Measurements from ENCODE around the gene SAXO2.
"Not testable (repeated sequence)": the region's sequence is repeated elsewhere in the genome, so short reads cannot be mapped to it uniquely, and the experiment has no call there.

SAXO2 gene

DNA sequence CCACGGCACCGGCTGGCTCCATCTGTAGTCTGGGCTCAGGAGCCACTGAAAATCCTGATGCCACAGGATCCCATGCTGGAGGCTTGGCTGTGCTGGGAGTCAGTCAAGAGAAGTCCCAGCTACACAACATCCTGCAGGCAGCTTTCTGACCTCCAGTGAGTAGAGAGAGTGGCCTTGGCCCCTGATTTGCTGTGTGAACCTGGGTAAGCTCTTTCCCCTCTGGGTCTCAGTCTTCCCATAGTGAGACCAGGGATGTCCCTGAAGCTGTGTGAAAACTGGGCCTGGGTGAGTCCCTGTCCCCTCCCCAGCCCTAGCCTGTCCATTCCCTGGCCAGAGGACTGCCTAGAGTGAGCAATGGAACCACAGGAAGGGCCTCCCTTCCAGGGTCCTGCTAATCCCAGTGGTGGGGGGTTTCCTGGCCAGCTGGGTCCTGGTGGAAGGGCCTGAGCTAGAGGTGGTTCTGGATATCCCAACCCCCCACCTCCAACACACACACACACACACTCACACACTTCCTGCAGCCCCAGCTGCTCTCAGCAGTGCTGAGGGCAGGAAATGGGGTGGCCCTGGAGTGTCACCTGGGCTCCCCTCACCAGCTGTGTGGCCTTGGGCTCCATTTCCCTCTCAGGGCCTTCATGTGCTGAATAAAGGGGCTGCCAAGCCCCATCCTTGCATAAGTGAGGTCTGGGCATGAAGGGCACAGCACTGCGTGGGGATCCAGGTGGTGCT is 69.1 kb downstream of the SAXO2 start:
- H3K4me3 ChIP-seq (ENCODE audit: insufficient read length, low read depth); H3K27me3 ChIP-seq (ENCODE audit: insufficient read depth, insufficient read length); H3K9ac ChIP-seq (ENCODE audit: insufficient read length, low read depth); DNase-seq (ENCODE audit: low read depth, low spot score); H3K4me1 ChIP-seq (ENCODE audit: insufficient read depth, insufficient read length); H3K9me3 ChIP-seq (ENCODE audit: insufficient read depth, low read length); H3K36me3 ChIP-seq (ENCODE audit: insufficient read depth, insufficient read length, low read length): not testable (repeated sequence)

DNA sequence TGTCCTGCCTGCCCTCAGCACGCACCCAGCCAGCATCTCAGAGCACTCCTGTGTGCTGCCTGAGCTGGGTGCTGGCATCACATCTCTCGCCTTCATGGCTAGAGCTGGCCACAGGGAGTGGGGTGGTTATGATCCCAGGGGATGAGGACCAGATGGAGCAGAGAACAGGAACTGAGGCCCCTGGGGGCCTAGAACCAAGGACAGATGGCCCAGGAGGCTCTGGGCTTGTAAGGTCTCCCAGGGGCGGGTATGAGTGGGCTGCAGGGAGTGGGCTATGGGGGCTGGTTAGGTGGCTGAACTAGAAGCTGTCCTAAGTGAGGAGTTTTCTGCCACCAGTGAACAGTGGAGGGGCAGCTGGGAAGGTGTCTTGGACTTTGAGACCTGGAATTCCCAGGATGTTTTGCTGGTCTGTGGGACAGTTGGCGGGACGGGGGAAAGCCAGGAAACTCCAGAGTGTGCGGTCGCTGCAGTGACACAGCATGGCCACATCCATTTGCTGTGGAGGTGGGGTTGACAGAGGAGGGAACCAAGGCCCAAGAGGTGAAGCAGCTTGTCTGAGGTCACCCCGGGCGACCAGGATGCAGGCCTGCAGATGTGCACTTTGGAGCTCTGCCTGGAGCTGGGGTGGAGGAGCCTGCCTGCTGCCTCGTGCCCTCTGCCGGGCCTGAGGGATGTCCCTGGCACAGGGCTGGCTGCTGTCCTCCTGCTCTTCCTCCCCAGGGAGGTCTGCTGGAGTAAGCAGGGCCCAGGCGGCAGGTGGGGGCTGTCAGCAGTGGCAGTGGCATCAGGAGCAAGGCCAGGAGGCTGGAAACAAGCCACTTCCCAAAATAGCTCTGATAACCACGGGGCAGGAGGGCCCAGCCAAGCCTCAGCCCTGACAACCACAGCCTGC is 70.3 kb downstream of the SAXO2 start:
- not testable (repeated sequence) for H3K9ac ChIP-seq (ENCODE audit: insufficient read length, low read depth); H3K4me1 ChIP-seq (ENCODE audit: insufficient read depth, insufficient read length); H3K27me3 ChIP-seq (ENCODE audit: insufficient read depth, insufficient read length); H3K36me3 ChIP-seq (ENCODE audit: insufficient read depth, insufficient read length, low read length); H3K9me3 ChIP-seq (ENCODE audit: insufficient read depth, low read length); DNase-seq (ENCODE audit: low read depth, low spot score); H3K4me3 ChIP-seq (ENCODE audit: insufficient read length, low read depth)

DNA sequence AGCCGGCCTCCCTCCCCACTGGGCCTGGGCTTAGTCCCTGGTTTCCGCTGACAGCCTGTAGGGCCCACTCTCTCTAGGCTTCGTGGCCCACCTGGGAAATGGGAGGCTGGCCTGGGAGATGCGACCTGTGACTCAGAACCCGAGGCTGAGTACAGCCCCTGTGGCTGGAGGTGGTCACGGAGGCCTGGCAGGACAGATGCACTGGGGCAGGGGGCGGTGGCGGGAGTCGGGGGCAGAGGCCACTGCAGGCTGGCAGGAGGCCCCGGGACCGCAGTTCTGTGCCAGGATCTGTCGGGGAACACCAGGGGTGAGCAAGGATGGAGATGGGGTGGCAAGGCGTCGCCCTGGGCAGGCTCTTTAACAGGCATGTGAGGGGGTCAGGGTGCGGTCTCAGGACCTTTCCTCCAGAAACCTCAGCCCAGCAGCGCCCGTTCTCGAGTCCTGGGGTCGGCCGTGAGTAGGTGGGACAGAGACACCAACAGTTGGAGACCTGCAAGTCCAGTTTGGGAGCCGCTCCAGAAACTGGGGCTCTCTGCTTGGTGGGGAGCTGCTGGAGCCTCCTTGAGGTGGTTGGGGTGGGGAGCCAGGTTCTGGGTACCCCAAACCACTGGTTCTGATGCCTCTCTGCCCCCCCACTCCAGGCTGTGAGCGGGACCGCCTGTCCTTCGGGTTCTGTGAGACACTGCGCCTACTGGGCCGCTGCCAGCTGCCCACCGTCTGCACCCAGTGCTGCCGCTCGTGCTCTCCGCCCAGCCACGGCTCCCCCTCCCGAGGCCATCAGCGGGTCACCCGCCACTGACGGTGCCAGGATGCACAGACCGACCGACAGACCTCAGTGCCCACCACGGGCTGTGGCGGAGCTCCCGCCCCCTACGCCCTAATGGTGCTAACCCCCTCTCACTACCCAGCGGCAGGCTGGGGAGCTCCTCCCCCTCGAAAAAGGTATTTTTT is 71.3 kb downstream of the SAXO2 start:
- not testable (repeated sequence) for H3K4me3 ChIP-seq (ENCODE audit: insufficient read length, low read depth); H3K36me3 ChIP-seq (ENCODE audit: insufficient read depth, insufficient read length, low read length); H3K27me3 ChIP-seq (ENCODE audit: insufficient read depth, insufficient read length); H3K9me3 ChIP-seq (ENCODE audit: insufficient read depth, low read length); H3K9ac ChIP-seq (ENCODE audit: insufficient read length, low read depth); DNase-seq (ENCODE audit: low read depth, low spot score); H3K4me1 ChIP-seq (ENCODE audit: insufficient read depth, insufficient read length)
